Kidney capillary endothelial cell (primary cell): Measurements from ENCODE around the gene UBR7.
A peak's percentile ranks its signal among the peaks of the same experiment; 100 is the strongest.
"Not testable (repeated sequence)": the region's sequence is repeated elsewhere in the genome, so short reads cannot be mapped to it uniquely, and the experiment has no call there.

ENCODE experiments used
- DNase-seq: peaks from one replicate; pipeline ENCODE4 v3.0.0-alpha.2; 2018; ENCODE audit warnings: low spot score

The UBR7 gene

DNA sequence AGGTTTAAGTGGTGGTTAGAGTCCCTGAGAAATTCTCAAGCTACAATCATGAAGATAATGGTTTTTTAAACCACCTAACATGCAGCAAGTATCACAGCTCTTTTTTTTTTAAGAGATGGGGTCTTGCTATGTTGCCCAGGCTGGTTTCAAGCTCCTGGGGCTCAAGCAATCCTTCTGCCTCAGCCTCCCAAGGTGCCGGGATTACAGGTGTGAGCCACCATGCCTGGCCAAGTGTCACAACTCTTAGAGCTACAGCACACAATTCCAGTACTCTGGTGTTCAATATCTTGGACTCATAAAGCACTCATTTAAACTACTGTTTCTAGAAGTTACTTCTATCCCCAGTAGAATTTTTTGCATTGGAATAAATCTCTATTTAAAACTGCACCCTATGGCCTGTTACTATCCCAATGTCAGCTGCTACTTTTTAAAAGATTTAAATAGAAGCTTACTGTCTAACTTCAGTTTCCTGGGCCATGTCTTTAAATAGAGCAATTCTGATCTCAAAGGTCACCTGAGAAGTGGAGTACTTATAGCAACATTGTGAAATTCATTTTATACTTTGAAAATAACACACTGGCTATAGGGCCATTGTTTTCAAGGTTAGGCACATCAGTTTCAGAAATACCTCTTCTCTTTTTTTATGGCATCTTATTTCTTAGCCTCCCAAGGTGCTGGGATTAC is 11.6 kb upstream of the UBR7 start:
- no peak for DNase-seq

DNA sequence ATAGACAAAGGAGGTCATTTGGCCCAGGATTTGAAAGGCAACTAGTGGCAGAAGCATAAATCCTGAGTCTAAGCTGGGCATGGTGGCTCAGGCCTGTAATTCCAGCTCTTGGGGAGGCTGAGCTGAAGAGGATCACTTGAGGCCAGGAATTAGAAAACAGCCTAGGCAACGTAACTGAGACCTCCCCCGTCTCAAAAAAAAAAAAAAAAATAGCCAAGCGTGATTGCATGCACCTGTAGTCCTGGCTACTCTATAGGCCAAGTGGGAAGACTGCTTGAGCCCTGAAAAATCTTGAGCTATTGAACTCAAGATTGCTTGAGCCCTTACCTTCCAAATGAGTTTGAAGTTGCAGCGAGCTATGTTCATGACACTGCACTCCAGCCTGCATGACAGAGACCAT is 8.0 kb upstream of the UBR7 start:
- DNase-seq, result no peak

DNA sequence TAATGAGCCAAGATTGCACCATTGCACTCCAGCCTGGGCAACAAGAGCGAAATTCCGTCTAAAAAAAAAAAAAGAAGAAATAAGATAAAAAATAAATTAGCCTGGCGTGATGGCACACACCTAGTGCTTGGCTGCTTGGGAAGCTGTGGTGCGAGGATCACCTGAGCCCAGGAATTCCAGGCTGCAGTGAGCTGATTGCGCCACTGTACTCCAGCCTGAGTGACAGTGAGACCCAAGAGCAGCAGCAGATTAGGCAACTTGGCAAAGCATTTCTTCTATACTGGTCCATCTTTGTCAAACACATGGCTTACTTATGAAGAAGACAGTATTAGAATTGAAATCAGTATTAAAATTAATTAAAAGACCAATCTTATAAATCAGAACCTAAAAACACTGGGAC is 6.5 kb upstream of the UBR7 start:
- DNase-seq, result no peak

DNA sequence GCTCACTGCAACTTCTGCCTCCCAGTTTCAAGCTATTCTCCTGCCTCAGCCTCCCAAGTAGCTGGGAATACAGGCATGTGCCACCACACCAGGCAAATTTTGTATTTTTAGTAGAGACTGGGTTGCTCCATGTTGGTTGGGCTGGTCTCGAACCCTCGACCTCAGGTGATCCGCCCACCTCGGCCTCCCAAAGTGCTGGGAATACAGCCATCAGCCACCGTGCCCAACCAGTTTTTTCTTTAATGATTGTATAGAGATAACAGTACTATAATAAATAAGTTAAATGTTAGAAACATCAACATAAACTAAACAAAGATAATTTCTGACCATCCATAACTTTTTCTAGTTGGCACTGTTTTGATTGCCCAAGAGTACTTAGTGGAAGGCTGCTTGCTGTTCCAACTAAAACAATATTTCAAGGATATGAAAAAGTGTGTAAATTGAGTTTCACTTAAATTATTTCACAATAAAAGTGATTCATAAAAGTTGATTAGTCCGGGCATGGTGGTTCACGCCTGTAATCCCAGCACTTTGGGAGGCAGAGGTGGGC is 5.8 kb upstream of the UBR7 start:
- no peak for DNase-seq

DNA sequence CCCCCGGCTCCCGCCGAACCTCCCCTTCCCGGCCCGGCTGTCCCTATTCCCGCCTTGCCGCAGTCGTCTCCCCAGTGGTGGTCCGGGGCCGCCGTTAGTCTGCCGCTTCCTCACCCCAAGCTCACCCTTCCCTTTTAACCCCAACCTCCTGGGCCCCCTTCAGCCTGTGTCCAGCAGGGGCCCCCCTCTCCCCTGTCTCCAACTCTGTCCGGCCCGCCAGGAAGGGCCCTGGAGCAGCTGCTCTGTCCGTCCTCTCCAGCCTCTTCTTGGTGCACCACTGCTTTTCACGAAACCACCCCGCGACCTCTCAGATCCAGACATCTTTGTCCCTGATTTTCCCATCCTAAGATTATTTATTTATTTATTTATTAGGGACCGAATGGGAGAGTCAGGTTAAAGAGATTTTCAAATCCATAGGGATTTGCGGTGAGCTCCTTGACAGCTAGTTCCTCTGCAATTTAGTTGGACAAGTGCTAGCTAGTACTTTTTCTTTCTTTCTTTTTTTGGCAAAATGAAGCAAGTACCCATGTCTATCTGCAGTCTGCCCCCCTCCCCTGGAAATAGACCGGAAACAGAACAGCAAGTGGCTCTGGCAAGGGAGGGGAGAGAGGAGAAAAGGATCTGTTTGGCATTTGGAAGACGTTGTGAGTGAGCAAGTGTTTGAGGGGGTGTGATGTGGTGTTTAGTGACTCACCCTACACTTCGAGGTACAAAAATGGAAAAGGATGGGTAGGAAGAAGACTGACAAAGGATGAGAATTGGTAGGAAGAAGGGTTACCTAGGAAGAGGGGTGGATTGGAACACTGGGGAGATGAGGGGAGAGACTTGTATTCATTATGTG is 632 bp downstream of the UBR7 start:
- peak; percentile 50 for DNase-seq

DNA sequence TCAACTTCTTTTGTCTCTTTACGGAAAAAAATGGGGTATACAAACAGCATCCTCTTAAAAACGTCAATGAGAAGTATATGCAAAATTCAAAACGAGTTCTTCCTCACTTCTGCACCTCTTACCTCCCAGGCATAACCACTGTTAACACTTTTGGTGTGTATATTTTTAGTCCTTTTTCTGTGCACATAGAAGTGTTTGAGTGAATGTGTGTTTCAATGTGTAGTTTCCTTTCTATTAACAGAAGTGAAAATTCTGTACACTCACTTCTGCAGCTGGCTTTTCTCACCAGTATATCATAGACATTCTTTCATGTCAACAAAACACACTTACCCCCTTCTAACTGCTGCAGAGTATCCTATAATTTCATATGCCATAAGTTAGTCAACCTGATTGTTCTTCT is 5.4 kb downstream of the UBR7 start:
- DNase-seq, result no peak

DNA sequence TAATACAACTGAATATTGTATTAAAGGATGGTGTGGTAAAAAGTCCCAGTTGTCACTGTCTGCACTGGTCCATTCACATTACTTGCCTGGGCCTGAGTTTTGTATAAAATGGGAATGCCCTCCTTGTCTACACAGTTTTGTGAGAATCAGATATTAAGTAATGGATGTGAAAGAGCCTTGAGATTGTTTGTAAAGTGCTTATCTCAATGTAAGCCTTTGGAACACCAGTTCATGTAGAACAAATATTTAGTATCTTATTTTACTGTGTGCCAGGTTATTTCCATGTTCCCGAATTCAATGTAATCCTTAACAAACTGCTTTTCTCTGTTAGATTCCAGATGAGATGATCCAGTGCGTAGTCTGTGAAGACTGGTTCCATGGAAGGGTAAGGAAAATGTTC is 7.5 kb downstream of the UBR7 start:
- no peak for DNase-seq

DNA sequence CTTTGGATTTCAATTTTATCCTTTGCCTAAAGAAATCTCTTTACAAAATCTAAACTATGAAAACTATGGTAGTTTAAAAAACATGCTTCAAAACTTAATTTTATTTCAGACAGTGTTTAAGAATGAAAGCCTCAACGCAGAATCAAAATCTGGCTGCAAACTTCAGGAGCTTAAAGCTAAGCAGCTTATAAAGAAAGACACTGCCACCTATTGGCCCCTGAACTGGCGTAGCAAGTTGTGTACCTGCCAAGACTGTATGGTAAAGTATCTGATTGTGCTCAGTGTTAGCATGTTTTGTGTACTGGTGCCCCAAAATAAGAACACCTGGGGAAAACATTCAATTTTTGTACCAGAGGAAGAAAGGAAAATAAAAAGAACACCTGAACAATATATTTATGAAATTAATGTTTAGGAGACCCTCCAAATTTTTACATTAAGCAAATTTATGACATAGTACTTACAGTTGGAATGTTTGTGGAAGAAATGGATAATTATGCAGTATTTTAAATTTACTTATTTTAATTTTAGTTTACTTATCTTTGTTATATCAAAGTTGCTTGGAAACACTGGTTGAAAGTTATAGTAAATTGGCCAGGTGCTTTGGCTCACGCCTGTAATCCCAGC is 12.2 kb downstream of the UBR7 start:
- DNase-seq, result peak; percentile 24

DNA sequence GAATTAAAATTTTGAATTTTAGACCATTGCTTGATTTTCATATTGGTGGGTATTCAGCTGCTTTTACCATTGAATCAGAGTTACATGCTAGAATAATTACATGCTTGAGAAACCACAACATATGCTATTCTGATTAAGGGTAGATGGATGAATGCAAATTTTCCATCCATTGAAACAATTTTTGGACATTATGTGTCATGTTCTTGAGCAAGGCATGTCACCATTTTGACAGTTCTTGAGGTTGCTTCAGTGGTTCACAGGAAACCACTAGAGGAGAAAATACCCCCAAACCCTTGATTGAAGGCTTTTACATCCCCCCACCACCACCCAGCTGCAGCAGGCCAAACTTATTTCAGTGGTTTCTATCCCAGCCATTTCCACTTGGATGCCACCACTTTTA is 13.5 kb downstream of the UBR7 start:
- DNase-seq, result no peak

DNA sequence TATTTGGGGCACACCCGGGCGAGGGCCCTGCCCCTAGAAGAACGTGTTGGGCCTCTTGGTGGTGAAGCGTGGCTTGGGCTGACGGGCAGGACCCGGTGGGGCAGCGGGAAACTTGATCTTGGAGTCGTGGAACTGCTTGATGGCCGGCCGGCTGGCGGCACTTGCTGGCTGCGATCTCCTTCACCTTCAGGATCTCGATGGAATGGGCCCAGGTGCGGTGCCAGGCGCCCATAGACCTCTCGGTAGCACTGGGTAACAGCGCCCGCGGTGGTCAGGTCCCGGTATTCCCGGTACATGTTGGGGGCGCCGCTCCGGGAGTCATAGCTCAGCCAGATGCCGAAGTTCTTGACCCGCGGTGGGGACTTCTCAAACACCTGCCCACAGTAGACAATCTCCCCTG is 16.5 kb downstream of the UBR7 start:
- DNase-seq, result no peak

DNA sequence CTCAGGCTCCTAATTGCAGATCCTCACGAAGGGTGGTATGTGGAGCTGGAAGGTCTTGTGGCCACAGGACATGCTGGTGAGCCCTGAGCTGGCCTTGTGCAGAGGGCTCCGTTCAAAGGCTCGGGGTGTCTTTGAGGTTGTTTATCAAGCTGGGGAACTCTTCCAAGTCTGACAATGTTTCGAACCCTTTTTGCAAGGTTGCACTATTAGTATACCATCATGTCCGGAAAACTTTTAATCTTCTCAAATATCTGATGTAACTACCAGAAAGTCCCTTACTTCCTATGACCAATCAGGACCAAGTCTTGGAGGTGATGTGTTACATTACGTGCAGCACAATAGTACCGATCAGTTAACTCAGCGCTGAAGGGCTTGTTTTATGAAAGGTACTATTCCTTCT is 21.5 kb downstream of the UBR7 start:
- DNase-seq, result no peak

DNA sequence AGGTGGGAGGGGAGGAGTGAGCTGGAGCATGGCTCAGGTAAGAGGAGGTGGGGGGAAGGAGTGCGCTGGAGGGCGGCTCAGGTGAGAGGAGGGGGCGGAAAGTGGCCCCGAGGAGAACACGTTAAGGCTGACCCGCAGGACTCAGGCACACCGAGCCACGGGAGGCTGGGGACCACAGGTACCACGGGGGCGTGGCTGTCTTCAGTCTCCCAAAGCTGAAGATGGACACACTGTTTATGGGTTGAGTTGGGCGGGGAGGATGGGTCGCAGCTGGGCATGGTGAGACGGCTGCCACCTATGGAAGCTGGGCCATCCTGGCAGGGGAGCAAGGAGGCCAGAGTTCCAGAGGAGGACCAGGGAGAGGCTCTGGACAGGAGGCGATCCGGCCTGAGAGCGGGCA is 23.5 kb downstream of the UBR7 start:
- DNase-seq, result no peak

DNA sequence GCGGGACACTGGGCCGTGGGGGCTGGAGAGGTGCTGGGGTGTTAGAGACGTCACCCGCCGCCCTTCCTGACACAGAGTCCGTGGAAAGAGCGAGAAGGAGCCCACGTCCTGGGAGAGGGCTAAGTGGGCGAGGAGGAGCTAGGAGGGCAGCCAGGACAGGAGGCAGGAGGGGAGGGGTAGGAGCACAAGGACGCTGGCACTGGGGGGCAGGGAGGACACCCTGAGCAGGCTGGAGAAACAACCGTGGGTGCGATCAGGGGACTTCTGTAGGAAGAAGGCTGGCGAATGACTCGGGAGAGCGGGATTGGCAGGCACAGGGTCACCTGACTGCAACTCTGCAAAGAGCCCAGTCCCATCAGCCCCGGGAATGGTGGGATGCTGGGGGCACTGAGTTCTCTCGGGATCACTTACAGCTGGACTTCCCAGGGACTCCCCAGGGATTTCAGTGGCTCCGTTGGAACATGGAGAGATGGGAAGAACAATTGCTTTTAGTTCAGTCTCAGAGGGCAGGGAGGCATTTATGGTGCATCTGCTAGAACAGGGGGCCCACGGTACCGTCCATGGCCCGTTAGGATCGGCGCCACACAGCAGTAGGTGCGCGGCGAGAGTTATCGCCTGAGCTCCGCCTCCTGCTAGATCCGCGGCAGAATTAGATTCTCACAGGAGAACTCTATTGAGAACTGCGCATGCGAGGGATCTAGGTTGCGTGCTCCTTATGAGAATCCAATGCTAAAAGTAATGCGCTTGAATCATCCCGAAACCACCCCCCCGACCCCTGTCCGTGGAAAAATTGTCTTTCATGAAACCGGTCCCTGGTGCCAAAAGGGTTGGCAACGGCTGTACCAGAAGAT is 24.3 kb downstream of the UBR7 start:
- DNase-seq, result peak; percentile 27

DNA sequence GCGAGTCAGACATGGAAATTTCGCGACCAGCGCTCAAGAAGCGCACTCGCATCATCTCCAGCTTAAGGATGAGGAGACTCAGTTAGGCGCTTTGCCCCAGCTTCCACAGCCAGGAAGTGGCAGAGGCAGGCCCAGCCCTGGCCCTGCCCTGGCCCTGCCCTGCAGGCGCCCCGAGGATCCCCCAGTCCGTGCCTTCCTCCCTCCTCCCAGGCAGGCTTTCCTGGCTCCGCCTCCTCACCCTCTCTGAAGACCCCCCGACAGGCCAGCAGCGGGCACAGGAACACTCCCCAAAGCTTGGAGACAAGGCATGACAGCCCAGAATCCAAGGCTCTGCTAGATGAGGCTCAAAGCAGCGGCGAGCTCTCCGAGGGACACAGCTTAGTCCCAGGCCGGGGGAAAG is 25.1 kb downstream of the UBR7 start:
- no peak for DNase-seq

DNA sequence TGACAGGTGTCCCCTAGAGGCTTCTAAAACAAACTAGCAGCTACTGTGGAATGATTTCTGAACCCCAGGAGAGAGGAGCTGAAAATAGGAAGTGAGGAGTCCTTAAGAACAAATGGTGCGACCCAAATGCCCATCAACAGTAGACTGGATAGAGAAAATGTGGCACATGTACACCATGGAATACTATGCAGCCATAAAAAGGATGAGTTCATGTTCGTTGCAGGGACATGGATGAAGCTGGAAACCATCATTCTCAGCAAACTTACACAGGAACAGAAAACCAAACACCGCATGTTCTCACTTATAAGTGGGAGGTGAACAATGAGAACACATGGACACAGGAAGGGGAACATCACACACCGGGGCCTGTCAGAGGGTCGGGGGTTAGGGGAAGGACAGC is 26.0 kb downstream of the UBR7 start:
- DNase-seq, result not testable (repeated sequence)

DNA sequence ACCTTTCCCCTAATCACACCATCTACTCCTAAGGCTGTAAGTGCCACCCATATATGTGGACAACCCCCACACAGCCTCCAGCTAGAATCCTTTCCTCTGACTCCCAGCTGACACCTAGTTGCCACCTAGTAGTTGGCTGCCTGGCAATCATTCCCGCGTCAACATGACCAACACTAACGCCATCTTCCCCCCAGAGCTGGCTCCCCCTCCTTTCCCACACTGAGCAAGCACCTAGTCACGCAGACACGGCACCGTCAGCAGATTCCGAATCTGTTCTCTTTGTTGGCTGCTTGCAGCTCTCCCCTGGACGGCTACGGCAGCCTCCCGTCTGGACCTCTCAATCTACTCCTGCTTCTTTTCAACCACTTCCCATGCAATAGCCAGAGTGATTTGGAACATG is 27.7 kb downstream of the UBR7 start:
- DNase-seq, result peak; percentile 26

DNA sequence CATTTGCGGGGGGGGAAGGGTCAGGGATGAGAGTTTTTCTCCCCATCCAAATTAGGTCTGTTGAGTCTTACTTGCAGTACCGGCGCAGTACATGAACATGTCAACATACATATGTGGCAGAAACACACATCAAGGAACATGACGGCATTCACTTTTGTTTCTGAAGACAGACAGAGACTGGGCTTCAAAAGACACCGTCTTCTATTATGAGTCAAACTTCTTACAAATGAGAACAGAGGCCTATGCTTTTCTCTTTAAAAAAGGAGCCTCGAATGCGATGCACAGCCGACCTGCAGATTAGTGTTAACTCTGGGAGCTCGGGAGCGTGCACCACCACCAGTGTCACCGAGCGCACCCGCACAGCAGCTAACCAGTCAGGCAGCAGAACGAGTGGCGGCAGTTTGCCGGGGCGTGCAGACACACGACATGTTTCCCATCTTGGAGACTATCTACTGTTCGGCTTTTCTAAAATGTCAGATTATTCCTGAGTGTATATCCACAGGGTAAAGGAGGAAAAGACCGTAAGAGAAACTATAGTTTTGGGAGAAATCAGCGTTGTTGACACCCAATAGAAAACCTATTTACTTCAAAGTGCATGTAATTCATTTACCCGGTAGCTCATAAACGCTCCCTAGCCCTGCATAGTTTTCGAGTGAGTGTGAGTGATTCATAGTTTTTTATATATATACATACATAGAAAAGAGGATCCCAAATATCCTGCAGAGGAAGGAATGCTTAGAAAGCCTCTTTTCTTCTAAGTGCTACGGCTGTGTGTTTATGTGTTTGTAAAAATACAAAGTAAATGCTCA is 33.0 kb downstream of the UBR7 start:
- peak; percentile 43 for DNase-seq

DNA sequence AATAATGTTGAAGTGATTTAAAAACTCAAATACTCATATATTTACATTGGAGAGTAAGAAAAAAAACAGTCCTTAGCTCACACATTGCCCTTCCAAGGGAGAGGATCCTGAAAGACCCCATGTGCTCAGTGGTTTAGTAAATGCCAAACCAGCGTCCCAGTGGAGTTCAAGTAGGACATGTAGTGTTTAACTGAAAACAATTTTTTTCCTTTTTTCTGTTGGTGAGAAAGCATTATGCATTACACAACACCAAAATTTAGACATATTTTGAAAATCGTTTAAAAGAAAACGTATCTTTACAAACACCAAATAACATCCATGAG is 33.6 kb downstream of the UBR7 start:
- no peak for DNase-seq

DNA sequence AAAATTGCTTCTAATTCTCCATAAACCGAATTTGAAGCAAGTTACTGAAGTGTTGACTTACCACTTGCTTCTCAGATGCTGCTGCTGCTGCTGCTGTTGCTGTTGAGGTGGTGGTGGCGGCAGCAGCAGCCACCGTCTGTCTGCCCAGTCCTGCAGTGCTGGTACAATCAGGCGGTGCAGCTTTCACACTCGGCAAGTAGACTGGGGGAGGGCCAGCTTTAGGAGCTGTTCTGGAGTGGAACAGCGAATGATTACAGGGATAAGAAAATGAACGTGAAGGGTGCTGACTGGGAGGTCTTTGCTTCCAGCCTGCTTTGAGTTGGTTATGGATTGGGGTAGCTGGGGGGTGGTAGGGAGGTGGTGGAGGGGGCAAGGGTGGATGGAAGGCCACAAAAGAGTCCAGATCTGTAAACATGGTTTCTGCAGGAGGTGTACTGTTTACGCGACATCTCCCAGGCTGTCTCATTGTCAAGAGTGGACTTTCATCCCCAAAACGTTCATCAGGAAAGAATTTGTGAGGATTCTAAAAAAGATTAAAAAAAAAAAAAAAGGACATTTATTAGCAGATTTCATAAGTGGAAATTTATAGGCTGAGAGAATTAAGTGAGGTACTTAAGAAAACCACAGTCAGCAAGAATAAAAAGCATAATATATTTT is 38.8 kb downstream of the UBR7 start:
- no peak for DNase-seq

DNA sequence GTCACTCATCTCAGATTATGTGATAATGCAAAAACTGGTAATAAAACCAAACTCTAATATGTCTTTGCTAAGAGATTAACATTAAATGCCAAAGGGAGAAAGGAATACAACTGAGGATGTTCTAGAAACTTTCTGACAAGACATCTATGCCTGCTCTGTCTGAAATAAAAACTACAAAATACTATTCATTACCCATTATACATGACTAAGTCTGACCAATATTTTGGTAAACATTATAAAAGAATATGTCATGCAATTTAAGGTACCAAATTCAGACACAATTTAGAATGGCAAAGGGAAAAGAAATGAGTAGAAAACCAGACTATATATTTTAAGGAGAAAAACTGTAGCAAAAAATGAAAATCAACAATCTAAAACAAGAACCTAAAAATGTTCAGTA is 39.5 kb downstream of the UBR7 start:
- no peak for DNase-seq
